NCI-H1930 (cell line): ENCODE measurements around the gene ADAMTSL4.
"Not testable (repeated sequence)": the region's sequence is repeated elsewhere in the genome, so short reads cannot be mapped to it uniquely, and the experiment has no call there.

Experiments used
- DNase-seq, 2 experiments: peaks; one replicate each; lab custom pipeline; 2025; lab: John Stamatoyannopoulos, UW

ADAMTSL4 gene

DNA sequence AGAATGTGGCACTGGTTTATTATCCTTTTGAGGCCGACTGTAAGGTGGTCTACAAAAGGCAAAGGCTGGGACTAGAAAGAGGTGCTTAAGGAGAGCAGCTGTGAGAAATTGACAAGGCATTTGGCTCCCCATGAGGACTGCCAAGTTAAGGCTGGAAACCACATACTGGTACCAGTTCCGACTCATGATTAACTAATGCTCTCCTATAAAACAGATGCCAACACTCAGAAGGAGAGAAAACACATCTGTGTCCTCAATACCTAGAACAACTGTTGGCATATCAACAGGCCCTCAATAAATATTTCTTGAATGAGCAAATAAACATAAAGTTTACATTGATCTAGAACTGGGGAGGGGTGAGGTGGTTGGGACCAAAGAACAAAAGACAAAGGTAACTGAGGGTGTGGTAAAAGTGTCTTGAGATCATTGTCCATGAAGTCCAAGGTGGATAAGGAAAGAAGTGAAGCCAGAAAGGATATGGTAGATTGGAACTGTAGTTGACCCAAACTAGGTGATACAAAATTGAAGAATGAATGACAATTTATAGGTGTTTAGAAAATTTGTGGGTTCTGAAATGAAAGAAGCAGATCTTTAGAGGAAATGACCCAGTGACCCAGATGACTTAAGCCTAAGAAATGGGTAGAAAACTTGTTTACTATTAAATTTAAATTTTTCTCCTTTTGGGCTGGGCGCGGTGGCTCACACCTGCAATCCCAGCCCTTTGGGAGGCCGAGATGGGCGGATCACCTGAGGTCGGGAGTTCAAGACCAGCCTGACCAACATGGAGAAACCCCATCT is 47.1 kb downstream of the ADAMTSL4 start:
- DNase-seq, result no peak

DNA sequence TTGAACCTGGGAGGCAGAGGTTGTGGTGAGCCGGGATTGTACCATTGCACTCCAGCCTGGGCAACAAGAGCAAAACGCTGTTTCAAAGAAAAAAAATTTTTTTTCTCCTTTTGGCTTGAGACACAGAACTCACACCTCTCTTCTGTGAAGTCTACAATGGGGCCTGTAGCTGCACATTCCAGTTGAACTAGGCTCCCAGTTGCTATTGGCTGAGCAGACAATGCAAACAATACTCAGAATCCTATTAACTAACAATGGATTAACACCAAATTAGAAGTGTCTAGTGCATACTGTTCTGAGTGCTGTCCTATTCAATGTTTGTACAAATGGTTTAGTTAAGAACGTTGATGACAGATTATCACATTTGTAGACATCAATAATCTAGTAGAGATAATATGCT is 47.8 kb downstream of the ADAMTSL4 start:
- no peak for DNase-seq

DNA sequence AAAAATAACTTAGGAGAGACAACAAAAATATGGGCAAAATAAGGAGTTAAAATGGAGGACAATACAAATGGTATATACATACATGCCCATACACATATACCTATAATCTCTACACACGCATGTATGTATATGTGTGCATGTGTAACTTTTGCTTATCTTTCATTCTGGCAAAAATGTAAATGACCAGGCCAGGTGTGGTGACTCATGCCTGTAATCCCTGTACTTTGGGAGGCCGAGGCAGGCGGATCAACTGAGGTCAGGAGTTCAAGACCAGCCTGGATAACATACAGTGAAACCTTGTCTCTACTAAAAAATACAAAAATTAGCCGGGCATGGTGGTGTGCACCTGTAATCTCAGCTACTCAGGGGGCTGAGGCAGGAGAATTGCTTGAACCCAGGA is 49.1 kb downstream of the ADAMTSL4 start:
- not testable (repeated sequence) for DNase-seq

DNA sequence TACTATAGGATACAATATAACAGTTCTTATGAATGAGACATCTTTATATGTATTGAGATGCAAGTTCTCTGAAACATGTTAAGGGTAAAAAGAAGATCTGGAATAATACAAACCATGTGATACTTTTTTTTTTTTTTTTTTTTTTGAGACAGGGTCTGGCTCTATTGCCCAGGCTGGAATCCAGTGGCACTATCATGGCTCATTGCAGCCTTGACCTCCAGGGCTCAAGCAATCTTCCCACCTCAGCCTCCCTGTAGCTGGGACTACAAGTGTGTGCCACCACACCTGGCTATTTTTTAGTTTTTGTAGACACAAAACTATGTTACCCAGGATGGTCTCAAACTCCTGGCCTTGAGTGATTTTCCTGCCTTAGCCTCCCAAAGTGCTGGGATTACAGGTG is 52.3 kb downstream of the ADAMTSL4 start:
- no peak for DNase-seq

DNA sequence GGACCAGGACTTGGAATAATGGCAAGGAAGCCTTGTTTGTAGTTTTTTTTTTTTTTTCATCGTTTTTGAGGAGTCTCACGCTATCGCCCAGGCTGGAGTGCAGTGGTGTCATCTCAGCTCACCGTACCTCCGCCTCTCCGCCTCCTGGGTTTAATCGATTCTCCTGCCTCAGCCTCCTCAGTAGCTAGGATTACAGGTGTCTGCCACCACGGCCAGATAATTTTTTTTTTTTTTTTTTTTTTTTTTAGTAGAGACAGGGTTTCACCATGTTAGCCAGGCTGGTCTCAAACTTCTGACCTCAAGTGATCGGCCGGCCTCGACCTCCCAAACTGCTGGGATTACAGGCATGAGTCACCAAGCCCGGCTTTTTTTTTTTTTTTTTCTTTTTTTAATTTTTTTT is 53.2 kb downstream of the ADAMTSL4 start:
- not testable (repeated sequence) for DNase-seq

DNA sequence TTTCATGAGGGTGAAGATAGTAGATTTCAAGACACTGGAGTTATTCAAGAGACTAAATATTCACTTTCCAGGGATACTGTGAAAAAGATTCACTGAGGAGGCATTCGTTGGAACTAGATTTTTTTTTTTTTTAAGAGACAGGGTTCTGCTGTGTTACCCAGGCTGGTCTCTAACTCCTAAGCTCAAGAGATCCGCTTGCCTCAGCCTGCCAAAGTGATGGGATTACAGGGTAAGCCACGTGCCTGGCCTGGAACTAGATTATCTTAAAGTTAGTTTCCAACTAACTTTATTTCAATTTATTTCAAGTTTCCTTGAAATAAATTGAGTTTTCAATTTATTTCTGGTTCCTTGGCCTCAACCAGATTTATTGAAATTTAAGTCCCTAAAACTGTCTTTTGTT is 54.5 kb downstream of the ADAMTSL4 start:
- DNase-seq, result no peak

DNA sequence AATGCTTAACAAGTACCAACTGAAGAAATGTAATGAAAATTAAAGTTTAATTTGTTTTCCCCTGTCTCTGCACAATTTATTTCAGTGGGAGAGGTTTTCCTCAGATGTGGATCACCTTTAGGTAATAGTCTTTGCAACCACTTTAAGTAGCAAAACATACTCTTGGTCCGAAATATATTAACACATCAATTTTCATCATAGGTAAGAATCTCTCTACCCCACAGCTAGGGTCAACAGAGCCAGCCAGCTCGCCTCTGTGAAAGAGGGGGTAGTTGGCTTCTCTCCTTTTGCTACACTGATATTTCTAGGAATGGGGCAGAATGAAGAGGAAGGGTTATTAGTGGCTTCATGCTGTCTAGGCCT is 55.0 kb downstream of the ADAMTSL4 start:
- no peak for DNase-seq

DNA sequence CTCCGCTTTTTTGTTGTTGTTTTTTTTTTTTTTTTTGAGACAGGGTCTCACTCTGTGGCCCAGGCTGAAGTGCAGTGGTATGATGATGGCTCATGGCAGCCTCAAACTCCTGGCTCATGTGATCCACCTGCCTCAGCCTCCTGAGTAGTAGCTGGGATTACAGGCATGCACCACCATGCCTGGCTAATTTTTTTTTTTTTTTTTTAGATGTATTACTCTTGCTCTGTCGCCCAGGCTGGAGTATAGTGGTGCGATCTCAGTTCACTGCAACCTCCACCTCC is 56.2 kb downstream of the ADAMTSL4 start:
- not testable (repeated sequence) for DNase-seq

DNA sequence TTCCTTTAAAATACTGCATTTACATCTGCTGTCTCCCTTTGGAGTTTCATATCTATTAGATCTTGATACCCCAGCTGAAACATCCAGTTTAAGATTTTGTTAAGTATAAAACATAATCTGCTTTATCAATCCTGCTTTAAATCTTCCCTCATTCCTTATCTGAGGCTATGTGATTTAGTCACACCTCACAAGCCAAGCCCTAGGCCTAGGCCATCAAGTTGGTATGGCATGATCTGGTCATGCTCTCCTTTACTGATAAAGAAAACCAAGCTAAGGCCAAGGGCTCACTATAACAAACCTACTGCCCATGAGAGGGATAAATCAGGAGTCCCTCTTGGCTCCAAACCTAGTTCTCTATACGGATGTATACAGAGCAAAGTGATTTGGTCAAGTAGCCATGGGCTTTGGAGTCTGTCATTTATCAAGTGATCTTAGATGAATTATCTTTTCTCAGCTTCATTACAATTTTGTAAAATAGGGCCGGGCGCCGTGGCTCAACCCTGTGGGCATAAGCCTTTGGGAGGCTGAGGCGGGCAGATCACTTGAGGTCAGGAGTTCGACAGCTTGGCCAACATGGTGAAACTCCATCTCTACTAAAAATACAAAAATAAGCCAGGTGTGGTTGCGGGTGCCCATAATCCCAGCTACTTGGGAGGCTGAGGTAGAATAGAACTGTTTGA is 57.4 kb downstream of the ADAMTSL4 start:
- no peak for DNase-seq

DNA sequence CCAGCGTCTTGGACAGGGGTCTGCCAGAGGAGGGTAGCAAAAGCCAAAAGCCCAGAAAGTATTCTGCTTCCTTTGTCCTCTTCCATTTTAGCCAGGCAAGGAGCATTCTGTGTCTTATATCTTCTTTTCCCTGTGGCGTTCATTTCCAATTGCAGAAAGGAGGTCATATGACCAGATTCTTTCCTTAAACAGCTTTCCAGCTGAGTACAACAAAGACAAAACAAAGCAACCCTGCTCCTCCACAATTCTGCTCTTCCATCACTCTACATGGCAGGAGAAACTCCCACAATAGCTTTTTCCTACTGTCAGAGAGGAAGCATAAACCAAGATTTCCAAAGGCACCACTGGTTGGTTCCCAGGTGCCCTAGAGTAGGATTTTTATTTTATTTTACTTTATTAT is 60.5 kb downstream of the ADAMTSL4 start:
- DNase-seq, result no peak
